Gastroesophageal sphincter (tissue), 3 donors: ENCODE measurements around the gene ZBTB40.

Experiments
- POLR2AphosphoS5 ChIP-seq: sonication (generic); formaldehyde crosslinking; IDR thresholded peaks from one replicate; pipeline ENCODE4 v1.6.1; 2017; ENCODE audit warnings: antibody characterized with exemption
- TF ChIP-seq, protein P1 (sequence below), 4 experiments: fragments of 200-600 bp in 2 of 4; fragments of 450-650 bp in 2 of 4; sonication (generic) in 1 of 4; IDR thresholded peaks; one replicate each; pipeline ENCODE4 v1.5.1; 2017 to 2019; ENCODE audit warnings: antibody characterized with exemption in 4 of 4, mild to moderate bottlenecking in 2 of 4, moderate library complexity in 2 of 4

DNA sequence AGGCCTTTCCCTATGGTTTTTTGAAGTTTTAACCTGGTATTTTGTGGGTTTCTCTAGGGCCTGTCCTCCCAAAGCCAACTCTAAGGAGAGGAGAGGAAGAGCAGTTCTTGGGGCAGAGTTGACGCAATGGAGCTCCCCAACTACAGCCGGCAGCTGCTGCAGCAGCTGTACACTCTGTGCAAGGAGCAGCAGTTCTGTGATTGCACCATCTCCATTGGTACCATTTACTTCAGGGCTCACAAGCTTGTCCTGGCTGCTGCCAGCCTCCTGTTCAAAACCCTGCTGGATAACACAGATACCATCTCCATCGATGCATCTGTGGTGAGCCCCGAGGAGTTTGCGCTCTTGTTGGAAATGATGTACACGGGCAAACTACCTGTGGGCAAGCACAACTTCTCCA lies 38.2 kb downstream of the ZBTB40 start:
- TF ChIP-seq, protein P1, sequence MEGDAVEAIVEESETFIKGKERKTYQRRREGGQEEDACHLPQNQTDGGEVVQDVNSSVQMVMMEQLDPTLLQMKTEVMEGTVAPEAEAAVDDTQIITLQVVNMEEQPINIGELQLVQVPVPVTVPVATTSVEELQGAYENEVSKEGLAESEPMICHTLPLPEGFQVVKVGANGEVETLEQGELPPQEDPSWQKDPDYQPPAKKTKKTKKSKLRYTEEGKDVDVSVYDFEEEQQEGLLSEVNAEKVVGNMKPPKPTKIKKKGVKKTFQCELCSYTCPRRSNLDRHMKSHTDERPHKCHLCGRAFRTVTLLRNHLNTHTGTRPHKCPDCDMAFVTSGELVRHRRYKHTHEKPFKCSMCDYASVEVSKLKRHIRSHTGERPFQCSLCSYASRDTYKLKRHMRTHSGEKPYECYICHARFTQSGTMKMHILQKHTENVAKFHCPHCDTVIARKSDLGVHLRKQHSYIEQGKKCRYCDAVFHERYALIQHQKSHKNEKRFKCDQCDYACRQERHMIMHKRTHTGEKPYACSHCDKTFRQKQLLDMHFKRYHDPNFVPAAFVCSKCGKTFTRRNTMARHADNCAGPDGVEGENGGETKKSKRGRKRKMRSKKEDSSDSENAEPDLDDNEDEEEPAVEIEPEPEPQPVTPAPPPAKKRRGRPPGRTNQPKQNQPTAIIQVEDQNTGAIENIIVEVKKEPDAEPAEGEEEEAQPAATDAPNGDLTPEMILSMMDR (IDR thresholded peaks at IDR 0.05): no peak
- no peak for TF ChIP-seq POLR2AphosphoS5
